Activated CD4-positive, CD25-positive, alpha-beta regulatory T cell treated with anti-CD3 and anti-CD28 coated beads, Interleukin-2, amount 50 U/mL, for 24 hours (primary cell): ENCODE measurements around the gene CELSR1.
"Not testable (repeated sequence)": the region's sequence is repeated elsewhere in the genome, so short reads cannot be mapped to it uniquely, and the experiment has no call there.

Source experiments
- ATAC-seq, 2 donors: fragments of 150-1000 bp; cut with Tn5 transposase; one replicate each; pipeline ENCODE4 v1.10.0; 2021; ENCODE audit warnings: mild to moderate bottlenecking in 1 of 2, moderate library complexity in 1 of 2

Gene CELSR1

DNA sequence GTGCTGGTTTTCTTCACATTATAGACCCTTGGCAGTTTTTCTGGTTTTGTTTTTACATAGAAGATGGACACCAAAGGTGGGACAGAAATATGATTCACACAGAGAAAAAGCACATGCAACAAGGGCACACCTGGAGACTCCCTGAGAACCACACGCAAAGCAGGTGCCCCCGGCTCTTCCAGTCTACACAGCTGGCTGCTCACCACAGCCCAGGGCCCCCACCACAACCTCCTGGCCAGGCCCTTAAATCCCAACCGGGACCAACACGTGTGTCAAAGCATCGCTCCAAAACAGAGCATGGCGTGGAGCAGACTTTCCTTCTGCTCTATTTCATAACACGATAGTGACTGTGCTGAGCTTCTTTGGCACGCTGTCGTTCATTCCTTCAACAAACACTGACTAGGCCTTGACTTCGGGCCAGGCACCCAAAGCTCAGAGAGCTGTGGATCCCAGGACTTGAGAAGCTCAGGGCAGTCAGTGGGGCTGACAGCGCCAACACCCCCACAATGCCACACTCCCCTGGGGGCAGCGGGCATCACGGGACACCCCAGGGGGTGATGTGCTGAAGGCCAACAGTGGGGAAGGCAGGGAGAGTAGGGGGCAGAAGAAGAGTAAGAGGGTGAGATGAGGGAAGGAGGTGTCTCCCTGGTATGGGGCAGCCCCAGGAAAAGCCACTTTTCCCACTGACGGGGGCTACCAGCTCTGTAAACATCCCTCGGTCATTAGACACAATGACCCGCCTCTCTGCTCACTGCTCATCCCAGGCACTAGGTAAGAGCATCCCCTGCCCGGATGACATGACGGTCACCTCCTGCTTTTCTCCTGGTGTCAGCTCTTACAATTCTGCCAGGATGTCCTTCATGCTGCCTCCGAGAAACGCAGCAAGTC is 26.0 kb downstream of the CELSR1 start:
- no peak for ATAC-seq

DNA sequence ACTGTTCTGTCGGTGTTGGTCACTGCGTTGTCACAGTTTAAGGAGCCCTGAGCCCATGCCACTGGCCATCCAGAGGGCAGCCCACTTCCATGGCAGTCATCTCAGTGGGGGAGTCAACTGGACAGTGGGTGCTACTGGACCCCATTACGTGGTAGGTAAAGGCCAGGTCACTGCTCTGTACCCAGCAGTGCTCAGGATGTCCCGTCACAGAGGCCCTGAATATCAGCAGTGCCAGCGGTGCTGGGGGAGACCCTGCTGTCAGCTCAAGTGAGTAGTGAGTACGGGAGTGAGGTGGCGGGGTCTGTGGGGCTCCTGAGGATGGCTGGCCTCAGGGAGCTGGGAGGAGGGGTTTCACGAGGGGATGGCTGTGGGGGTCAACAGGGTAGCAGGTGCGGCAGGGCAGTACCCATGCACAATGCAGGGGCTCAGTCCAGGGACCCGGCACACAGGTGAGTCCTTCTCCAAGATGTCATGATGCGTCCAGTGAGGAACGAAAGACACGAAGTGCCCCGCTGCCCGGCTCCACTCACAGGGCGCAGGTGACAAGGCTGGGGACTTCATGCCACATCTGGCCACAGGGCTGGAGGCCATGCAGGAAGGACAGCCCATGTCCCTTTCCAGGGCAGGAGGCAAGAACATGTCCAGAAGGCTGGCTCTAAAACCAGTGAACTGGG is 27.9 kb downstream of the CELSR1 start:
- no peak for ATAC-seq

DNA sequence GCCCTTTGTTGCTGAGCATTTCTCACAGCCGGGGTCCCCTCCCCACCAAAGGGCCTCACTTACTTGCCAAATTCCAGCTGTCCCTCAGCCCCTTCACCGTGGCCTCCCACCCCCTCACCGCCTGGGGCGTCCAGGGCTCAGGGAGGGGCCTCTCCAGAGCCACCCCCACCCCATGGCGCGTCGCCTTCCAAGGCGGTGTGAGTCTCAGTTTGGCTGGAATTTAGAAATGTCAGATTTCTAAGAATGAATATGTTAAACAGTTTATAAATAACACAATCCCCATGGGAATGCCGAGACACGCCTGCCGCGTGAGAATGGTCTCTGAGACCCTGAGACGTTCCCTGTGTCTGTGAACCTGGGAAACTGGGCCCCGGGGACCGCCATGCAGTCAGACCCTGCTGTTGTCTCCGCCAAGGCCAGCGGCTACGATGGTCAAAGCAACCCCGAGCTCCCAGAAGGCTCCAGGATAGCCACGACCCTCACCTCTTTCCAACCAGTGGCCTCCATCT is 28.9 kb downstream of the CELSR1 start:
- no peak for ATAC-seq

DNA sequence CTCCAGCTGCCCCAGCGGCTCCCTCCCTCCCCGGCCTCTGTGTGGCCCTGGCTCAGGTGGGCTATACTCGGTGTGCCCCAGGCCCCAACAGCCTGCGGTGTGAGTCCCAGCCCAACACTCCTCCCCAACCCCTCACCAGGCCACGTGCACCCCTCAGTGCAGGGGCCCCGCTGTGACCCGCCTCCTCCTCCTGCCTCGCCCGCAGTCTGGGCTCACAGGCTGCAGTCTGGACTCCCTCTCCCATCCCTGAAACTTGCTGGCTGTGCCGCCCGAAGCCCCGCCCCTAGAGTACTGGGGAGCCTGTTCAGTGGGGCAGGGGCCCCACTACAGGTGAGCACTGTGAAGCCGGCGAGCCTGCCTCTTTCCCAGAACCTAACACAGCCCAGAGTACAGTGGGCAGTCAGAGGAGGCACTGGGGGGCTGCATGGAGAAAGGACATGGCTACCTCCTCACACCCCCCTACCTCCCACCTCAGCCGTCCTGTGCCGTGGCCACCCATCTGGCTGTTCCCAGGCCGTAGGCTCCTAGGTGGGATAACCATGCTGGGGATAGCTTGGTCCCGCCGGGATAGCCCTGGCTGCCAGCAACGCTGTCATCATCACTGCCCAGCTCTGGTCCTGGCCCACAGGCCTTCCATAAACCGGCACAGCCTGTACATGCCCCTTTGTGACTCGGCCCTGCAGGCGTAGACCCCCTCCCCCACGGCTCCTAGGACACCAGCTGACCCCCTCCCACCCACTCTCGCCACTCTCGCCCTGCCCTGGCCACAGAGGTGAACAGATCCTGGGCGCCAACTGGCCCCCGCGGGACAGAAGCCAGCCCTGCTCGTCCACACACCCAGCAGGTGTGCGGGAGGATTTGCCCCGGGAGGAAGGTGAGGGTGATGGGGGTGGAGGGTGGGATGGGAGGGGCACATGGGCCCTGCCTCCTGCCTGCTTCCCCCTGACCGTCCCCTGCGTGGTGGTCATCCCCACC is 29.7 kb downstream of the CELSR1 start:
- ATAC-seq: no peak

DNA sequence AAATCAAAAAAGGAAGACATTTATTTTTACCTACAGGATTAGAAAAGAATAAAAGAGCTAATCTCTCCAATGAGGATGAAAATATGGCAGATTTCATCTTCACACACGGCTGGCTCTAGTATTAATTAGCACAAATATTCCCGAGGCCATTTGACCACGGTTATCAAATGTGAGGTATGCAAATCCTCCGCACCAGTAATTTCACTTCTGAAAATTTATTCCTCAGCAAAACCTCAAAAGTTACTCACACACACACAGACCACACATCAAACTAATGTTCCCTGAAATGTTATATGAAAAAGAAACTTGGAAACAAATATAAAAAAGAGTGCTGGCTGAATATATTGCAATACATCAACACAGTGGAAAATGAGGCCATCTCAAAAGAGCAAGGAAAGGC is 32.8 kb downstream of the CELSR1 start:
- no peak for ATAC-seq

DNA sequence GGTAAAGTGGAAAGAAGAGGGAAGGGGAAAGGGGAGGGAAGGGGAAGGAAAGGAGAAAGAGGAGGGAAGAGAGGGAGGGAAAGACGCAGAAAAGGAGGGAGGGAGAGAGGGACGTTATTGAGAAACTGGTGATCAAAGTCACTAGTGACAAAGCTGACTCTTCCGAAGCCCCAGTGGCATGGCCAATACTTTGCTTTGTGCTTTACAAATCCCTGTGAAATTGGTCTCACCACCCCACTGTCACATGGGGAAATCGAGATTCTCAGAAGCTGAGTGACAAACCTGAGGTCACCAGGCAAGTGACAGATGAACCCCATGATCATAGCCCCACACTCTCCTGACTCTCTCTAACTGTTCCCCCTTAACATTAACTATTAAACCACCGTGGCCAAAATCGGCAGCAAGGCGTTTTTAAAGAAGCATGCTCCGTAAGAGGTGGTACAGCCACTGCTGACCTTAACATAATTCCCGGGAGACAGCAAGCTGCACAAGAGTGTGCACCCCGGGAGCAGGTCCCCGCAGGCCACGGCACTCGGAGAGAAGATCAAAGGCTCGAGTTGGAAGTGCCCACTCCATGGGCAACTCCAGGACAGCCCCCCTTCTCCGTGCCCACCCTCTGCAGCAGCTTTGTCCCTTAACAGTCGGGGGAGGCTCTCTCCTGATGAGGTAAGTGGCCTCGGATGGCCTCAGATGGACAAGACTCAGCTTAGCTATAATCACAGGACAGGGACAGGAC is 34.8 kb downstream of the CELSR1 start:
- no peak for ATAC-seq

DNA sequence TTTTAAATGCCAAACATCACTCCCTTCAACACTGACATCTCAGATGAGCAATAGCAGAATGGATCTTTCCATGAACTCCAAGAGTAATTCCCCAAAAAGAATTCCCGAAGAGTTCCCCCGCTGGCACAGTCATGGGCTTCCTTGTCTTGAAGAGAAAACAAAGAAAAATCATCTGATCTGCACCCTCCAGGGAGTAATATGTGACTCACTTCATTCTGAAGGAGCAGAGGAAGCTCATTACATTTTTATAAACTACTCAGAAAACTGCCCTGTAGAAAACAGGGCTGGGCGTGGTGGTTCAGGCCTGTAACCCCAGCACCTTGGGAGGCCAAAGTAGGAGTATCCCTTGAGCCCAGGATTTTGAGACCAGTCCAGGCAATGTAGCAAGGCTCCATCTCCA is 35.7 kb downstream of the CELSR1 start:
- no peak for ATAC-seq

DNA sequence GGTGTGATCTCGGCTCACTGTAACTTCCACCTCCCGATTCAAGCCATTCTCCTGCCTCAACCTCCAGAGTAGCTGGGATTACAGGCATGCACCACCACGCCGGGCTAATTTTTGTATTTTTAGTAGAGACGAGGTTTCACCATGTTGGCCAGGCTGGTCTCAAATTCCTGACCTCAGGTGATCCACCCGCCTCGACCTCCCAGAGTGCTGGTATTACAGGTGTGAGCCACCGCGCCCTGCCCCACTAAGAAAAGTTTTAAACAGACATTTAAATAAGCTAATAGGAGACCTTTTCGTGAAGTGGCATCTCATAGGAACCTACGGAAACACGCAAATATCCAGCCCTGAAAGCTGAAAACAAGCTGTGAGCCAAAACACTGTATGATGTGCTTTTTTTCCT is 36.2 kb downstream of the CELSR1 start:
- not testable (repeated sequence) for ATAC-seq

DNA sequence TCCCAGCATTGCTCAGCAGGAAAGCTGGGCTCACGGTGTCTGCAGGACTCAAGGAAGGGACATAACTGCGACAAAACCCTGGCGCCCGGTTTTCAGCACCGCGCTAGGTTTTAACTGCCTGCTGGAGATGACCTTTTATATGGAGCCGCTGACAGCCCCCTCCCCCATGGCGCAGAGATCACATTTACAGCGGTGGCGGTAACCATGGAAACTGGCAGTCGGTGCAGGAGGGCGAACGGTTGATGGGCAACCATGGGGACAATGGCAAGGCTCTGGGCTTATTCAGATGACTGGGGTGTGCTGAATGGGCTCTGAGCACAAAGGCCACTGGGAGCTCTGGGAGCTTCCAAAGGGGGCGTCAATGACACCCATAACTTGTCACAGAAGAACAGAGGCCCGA is 37.2 kb downstream of the CELSR1 start:
- no peak for ATAC-seq

DNA sequence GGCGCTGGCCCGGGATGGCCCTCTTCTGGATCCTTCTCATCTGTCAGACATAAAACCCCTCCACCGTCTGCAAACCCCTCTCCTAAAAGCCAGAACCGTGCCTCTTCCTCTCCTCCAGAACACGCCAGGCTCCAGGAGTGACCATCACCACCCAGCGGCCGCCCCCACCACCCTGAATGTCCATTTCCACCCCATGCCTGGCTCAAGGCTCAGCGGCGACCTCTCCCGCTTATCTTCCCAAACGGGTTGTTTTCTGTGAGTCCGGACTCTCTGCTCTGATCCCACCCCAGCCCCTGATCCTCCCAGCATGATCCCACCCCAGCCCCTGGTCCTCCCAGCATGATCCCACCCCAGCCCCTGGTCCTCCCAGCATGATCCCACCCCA is 37.6 kb downstream of the CELSR1 start:
- no peak for ATAC-seq

DNA sequence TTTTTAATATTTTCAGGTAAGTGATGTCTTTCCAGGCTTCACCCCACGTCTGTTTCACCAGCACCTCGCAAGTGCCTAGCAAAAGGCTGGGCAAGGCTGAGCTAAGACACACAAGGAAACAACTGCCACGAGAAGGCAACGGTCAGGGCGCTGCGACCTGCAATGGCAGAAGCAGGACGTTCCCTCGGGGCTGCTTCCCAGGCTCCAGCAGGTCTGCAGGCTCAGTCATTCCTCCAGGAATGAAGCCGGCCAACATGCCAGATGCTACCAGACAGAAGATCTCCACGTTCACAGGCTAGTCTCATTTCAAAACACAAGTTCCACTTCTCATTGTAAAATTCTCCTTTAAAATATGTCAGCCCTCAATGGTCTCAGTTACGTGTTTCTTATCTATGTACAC is 45.5 kb downstream of the CELSR1 start:
- no peak for ATAC-seq

DNA sequence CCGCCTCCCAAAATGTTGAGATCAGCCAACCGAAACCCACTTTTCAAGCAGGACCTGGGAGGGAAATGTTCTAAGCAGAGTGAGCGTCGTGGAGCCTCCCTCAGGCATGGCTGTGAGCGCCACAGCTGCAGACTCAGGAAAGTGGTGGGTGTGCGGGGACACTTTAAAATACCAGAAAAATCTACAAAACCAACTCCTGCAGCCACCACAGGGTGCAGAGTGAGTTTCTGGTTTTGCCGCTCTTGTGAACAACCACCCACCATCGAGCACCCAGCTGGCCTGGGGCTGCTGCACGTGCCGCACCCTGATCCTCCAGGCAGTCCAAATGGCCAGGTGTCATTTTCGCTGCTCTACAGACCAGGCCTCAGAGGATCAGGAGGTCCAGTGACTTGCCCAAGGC is 46.9 kb downstream of the CELSR1 start:
- ATAC-seq: no peak

DNA sequence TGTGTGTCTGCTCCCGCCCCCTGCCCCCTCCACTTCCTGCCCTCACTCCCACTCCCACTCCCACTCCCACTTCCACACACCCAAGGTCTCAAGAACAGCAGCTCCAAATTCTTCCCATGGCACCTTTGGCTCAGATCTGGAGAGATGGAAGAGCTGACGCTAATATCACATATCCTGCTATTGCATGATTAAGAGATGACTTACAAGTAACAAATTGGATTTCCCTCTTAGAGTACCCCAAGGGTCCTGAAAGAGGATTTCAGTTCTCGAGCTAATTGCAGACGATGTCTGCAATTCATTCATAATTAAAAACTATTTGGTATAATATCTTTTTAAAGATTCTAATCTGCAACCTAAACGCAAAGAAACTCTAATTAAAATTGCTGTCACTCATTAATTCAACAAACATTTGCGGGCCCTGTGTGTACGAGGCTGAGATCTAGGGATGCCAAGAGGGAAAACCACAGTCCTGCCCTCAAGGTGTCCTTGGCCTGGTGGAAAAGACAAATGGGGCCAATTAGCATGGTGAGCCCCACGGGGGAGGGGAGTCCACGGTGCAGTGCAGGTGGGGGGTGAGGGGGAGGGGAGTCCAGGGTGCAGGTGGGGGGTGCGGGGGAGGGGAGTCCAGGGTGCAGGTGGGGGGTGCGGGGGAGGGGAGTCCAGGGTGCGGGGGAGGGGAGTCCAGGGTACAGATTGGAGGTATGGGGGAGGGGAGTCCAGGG is 50.3 kb downstream of the CELSR1 start:
- no peak for ATAC-seq

DNA sequence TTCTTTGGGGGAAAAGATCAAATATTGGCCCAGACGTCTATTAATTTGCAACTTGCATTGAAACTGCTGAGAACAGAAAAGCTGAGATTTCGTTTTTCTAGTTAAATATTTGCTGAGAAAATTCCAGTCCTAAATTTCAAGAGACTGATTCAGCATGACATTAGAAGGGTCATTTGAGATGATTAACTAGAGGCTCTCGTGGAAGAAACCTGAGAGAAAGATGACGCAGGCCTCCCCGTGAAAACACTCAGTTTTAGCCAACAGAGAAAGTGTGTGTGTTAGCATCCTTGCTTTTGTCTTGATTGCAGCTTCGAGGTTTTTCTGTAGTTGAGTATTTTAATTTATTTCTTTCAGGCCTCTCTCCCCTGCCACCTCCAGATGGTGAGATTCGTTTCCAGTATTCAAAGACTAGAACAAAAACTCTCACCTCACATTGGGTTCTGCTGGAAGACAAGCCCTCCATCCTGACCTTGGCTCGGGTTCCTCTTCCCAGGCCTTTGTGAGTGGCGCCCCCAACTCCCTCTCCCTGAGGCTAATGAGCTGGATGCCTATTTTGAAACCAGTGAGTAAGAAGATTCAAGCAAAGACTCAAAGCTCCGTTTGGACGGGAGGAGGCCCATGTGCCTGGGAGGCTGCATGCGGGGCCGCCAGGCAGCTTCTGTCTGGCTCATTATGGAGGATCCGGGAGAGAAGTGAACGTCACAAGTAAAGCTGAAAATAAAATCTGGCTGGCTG is 52.4 kb downstream of the CELSR1 start:
- no peak for ATAC-seq

DNA sequence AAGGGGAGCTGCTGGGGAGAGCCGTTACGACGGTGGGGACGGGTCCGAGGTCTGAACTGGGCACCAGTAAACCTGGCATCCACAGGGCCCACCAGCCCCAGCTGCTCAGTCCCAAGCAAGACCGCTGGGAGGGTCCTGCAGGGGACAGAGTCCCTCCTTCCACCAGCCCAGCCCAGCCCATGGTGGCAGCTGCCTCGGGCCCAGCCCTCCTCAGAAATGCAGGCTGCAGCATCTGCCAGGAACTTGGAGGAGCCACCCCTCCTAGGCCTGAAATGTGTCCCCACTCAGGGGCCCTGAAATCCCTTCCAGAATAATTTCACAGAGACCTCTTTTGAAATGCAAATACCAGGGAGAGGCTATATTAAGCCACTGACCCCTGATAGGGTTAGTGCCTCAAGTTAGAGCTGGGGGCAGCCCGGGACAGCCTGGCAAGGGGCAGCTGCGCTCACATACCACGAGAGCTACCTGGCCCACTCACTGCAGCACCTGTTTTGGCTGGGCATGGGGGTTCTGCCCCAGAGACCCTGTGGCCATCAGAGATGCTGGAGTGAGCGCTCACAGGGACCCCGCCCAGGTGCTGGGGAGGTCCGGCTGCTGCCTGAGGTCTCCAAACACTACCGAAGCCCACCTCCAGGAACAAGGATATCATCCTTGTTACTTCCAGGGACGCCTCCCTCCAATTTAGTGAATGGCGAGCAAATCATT is 53.1 kb downstream of the CELSR1 start:
- ATAC-seq: no peak

DNA sequence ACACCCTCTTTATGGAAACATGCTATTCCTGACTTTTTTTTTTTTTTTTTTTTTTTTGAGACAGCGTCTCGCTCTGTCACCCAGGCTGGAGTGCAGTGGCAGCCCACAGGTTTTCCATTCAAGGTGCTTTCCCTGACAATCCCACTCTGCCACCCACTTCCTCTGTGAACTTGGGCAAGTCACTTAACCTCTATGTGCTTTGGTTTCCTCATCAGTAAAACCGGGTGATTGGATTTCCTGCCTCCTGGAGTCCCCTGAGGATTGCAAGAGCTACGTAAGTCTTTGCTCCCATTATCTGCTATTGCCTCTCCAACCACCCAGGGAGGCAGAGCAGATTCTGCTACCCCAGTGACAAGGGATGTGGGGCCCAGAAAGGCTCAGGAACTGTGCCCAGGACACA is 54.1 kb downstream of the CELSR1 start:
- no peak for ATAC-seq

DNA sequence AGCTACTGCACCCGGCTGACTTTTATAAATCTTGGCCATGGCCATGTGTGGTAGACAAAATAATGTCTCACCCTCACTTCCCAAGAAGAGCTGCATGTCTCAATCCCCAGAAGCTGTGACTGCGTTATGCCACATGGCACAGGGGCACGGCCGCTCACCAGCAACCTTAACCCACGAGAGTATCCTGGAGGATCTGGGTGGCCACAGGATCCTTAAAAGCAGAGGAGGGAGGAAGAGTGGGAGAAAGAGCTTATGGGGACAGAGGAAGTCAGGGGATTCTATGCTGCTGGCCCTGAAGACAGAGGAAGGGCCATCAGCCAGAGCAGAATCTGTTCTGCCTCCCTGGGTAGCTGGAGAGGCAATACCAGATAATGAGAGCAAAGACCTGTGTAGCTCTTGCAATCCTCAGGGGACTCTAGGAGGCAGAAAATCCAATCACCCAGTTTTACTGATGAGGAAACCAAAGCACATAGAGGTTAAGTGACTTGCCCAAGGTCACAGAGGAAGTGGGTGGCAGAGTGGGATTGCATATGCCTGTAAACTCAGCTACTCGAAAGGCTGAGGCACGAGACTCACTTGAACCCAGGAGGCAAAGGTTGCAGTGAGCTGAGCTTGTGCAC is 55.3 kb downstream of the CELSR1 start:
- ATAC-seq: no peak

DNA sequence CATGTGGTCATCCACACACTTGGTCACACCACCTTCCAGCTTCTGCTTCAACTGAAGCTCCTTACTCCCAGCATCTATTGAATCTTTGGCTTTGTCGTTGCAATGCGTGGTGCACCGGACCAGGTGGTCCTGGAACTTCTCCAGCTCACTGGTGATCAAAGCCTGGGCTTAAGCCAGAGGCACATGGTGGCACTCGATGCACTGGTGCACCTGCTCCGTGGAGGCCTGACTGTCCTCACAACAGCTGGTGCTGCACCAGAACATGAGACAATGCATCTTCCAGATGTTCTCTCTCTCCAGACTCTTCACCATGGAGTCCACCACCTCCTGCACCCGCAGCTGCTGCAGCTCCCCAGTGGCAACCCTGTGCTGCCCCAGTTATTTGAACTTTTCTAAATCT is 56.0 kb downstream of the CELSR1 start:
- ATAC-seq: no peak

DNA sequence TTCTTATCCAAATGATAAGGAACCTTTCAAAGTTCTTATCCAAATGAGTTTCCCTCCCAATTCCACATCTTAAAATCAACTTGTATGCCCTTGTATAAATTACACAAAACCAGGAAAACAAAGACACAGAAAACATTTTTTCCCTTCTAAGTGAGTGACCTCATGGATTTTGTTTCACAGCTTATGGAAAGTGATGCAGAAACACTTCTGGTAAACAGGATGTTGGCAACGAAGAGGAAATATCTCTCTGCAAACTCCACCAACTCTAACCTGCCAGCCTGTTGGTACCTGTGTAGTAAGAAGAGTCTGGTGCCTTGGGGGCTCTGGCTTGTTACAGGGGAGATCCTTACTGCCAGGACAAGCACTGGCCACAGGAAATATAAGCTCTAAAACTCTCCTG is 57.0 kb downstream of the CELSR1 start:
- no peak for ATAC-seq

DNA sequence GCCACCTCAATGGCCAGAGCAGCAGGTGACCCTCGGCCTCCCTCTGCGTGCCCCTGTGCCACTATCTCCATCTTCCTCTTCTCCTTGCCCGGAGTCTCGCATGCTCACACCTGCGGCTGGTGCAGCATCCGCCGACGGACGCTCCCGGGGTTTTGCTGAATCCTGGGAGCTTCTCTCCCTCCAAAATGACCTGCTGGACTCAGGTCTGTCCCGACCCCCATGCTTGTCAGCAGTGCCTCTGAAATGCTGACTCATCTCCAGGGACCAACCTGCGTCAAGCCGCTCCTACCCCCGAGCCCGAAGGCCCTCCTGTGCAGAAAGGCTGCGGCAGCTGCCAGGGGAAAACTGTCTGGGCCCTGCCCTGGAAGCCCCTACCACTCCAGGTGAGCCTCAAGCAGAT is 58.4 kb downstream of the CELSR1 start:
- no peak for ATAC-seq
